ENCODE results near the gene DNAH6.

DNAH6 gene

GRCh38 chr2:84821806-84822205 lies 305.5 kb downstream of the DNAH6 start:
- TF ChIP-seq POLR2A (IDR thresholded peaks at IDR 0.05; ENCODE audit: extremely low read depth, insufficient read length) (no peak), MAX (IDR thresholded peaks at IDR 0.05; ENCODE audit: low read depth, low read length) (no peak), MYC (IDR thresholded peaks at IDR 0.05; ENCODE audit: low read depth, low read length) (no peak), CTCF (IDR thresholded peaks at IDR 0.05; ENCODE audit: low read depth, low read length) (no peak)
- no peak for DNase-seq (ENCODE audit: low read depth)
- no peak overlapping the region for H3K4me3 ChIP-seq (ENCODE audit: low read depth, low read length)

- no peak for DNase-seq (ENCODE audit: low read depth)
- no peak overlapping the region for H3K4me3 ChIP-seq (ENCODE audit: low read depth, low read length)
- TF ChIP-seq MAX (IDR thresholded peaks at IDR 0.05; ENCODE audit: low read depth, low read length) (no peak), MYC (IDR thresholded peaks at IDR 0.05; ENCODE audit: low read depth, low read length) (no peak), CTCF (IDR thresholded peaks at IDR 0.05; ENCODE audit: low read depth, low read length) (no peak), POLR2A (IDR thresholded peaks at IDR 0.05; ENCODE audit: extremely low read depth, insufficient read length) (no peak)
These were observed 306.9 kb downstream of the DNAH6 start for GRCh38 chr2:84823229-84823628.

GRCh38 chr2:84823788-84824187 lies 307.5 kb downstream of the DNAH6 start:
- no peak for TF ChIP-seq MAX (IDR thresholded peaks at IDR 0.05; ENCODE audit: low read depth, low read length)
- no peak for TF ChIP-seq CTCF (IDR thresholded peaks at IDR 0.05; ENCODE audit: low read depth, low read length)
- TF ChIP-seq MYC (IDR thresholded peaks at IDR 0.05; ENCODE audit: low read depth, low read length), result no peak
- TF ChIP-seq POLR2A (IDR thresholded peaks at IDR 0.05; ENCODE audit: extremely low read depth, insufficient read length), result no peak
- DNase-seq (ENCODE audit: low read depth), result no peak
- H3K4me3 ChIP-seq (ENCODE audit: low read depth, low read length), result no peak overlapping the region

GRCh38 chr2:84827978-84828575 lies 311.8 kb downstream of the DNAH6 start:
- H3K4me3 ChIP-seq (ENCODE audit: low read depth, low read length), result no peak overlapping the region

GRCh38 chr2:84829693-84830092 lies 313.4 kb downstream of the DNAH6 start:
- H3K4me3 ChIP-seq (ENCODE audit: low read depth, low read length), result no peak overlapping the region
- DNase-seq (ENCODE audit: low read depth), result no peak
- TF ChIP-seq POLR2A (IDR thresholded peaks at IDR 0.05; ENCODE audit: extremely low read depth, insufficient read length) (no peak), CTCF (IDR thresholded peaks at IDR 0.05; ENCODE audit: low read depth, low read length) (no peak), MAX (IDR thresholded peaks at IDR 0.05; ENCODE audit: low read depth, low read length) (no peak), MYC (IDR thresholded peaks at IDR 0.05; ENCODE audit: low read depth, low read length) (no peak)

More at GRCh38 chr2:84827978-84828575, 311.8 kb downstream of the DNAH6 start:
- TF ChIP-seq CTCF (IDR thresholded peaks at IDR 0.05; ENCODE audit: low read depth, low read length), result no peak
- TF ChIP-seq MYC (IDR thresholded peaks at IDR 0.05; ENCODE audit: low read depth, low read length), result no peak
- no peak for TF ChIP-seq POLR2A (IDR thresholded peaks at IDR 0.05; ENCODE audit: extremely low read depth, insufficient read length)
- no peak for TF ChIP-seq MAX (IDR thresholded peaks at IDR 0.05; ENCODE audit: low read depth, low read length)
- no peak for DNase-seq (ENCODE audit: low read depth)

Data from NB4 (cell line).